OCI-LY1 (cell line): ENCODE measurements around the gene IL17RB.

Source experiments
- EZH2 ChIP-seq: fragments of 200-600 bp; sonication (generic), shearing (Covaris generic); IDR thresholded peaks from 2 replicates; pipeline ENCODE4 v1.8.0; 2017; ENCODE audit warnings: borderline replicate concordance, mixed run types, mild to moderate bottlenecking, antibody characterized with exemption, low read length, moderate library complexity, mixed read lengths
- TF ChIP-seq, protein P1 (sequence below): fragments of 200-600 bp; sonication (generic), shearing (Covaris generic); IDR thresholded peaks from 2 replicates; pipeline ENCODE4 v1.5.1; 2017; ENCODE audit warnings: mild to moderate bottlenecking, antibody characterized with exemption, low read length, moderate library complexity, mixed read lengths

- TF ChIP-seq, protein P1, sequence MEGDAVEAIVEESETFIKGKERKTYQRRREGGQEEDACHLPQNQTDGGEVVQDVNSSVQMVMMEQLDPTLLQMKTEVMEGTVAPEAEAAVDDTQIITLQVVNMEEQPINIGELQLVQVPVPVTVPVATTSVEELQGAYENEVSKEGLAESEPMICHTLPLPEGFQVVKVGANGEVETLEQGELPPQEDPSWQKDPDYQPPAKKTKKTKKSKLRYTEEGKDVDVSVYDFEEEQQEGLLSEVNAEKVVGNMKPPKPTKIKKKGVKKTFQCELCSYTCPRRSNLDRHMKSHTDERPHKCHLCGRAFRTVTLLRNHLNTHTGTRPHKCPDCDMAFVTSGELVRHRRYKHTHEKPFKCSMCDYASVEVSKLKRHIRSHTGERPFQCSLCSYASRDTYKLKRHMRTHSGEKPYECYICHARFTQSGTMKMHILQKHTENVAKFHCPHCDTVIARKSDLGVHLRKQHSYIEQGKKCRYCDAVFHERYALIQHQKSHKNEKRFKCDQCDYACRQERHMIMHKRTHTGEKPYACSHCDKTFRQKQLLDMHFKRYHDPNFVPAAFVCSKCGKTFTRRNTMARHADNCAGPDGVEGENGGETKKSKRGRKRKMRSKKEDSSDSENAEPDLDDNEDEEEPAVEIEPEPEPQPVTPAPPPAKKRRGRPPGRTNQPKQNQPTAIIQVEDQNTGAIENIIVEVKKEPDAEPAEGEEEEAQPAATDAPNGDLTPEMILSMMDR = no peak
- no peak for TF ChIP-seq EZH2
These were observed 31.3 kb upstream of the IL17RB start for GRCh38 chr3:53815067-53815466.
